Liver (tissue), 9 donors: Measurements from ENCODE around the gene GNG12. TPM values are rescaled to one million over a fixed set of nuclear protein-coding genes. Genes with fewer than 3 reads are reported as not detected.

ENCODE experiments used
- DNase-seq: peaks from one replicate; pipeline ENCODE4 v3.0.0-alpha.2; 2017; ENCODE audit warnings: low spot score
- H3K27ac ChIP-seq, 2 donors: one replicate each; pipeline ENCODE4 v1.7.0; 2013; ENCODE audit warnings: inconsistent platforms in 2 of 2, low read length in 2 of 2, control low read depth in 1 of 2, low read depth in 1 of 2, mild to moderate bottlenecking in 1 of 2
- H3K27me3 ChIP-seq, 4 donors: one replicate each; pipeline versions ENCODE4 v1.6.1 to v1.7.0; 2013; ENCODE audit warnings: low read length in 3 of 4, inconsistent platforms in 1 of 4, mild to moderate bottlenecking in 1 of 4, moderate library complexity in 1 of 4; ENCODE audit not compliant: control insufficient read depth in 4 of 4, insufficient read depth in 4 of 4
- H3K36me3 ChIP-seq, 4 donors: one replicate each; pipeline versions ENCODE4 v1.6.1 to v1.7.0; 2013; ENCODE audit warnings: low read length in 3 of 4, mild to moderate bottlenecking in 3 of 4, low read depth in 1 of 4, moderate library complexity in 1 of 4; ENCODE audit not compliant: control insufficient read depth in 4 of 4, insufficient read depth in 3 of 4
- H3K4me1 ChIP-seq, 4 donors: one replicate each; pipeline versions ENCODE4 v1.6.1 to v1.7.0; 2013; ENCODE audit warnings: low read length in 3 of 4, mild to moderate bottlenecking in 3 of 4, moderate library complexity in 1 of 4; ENCODE audit not compliant: control insufficient read depth in 4 of 4, insufficient read depth in 4 of 4
- H3K4me3 ChIP-seq, 3 donors: one replicate each; pipeline versions ENCODE4 v1.6.1 to v1.7.0; 2013; ENCODE audit warnings: low read length in 3 of 3, control low read depth in 1 of 3, low read depth in 1 of 3, mild to moderate bottlenecking in 1 of 3
- H3K9ac ChIP-seq, 2 donors: one replicate each; pipeline ENCODE4 v1.7.0; 2013; ENCODE audit warnings: low read length in 2 of 2, mild to moderate bottlenecking in 2 of 2, moderate library complexity in 2 of 2, control low read depth in 1 of 2, low read depth in 1 of 2
- H3K9me3 ChIP-seq, 4 donors: one replicate each; pipeline versions ENCODE4 v1.6.1 to v1.7.0; 2013; ENCODE audit warnings: low read length in 3 of 4; ENCODE audit not compliant: control insufficient read depth in 4 of 4
- EGR1 ChIP-seq, 2 donors: IDR thresholded peaks; 2 replicates each; pipeline ENCODE4 v1.6.1; 2016 to 2018; ENCODE audit warnings: antibody characterized with exemption in 2 of 2, low read depth in 2 of 2
- FOXA1 ChIP-seq: IDR thresholded peaks from 2 replicates; pipeline ENCODE4 v1.6.1; 2016; ENCODE audit warnings: antibody characterized with exemption
- FOXA2 ChIP-seq: IDR thresholded peaks from 2 replicates; pipeline ENCODE4 v1.6.1; 2016; ENCODE audit warnings: antibody characterized with exemption
- GABPA ChIP-seq, 2 donors: IDR thresholded peaks in 1 of 2; conservative IDR thresholded peaks in 1 of 2; 2 replicates each; pipeline ENCODE4 v1.6.1; 2016; ENCODE audit warnings: antibody characterized with exemption in 2 of 2, mild to moderate bottlenecking in 1 of 2, moderate library complexity in 1 of 2
- JUND ChIP-seq, 2 donors: IDR thresholded peaks; 2 replicates each; pipeline ENCODE4 v1.6.1; 2016; ENCODE audit warnings: antibody characterized with exemption in 2 of 2
- NR2F2 ChIP-seq: IDR thresholded peaks from 2 replicates; pipeline ENCODE4 v1.6.1; 2016; ENCODE audit warnings: antibody characterized with exemption
- RAD21 ChIP-seq, 2 donors: IDR thresholded peaks; 2 replicates each; pipeline ENCODE4 v1.6.1; 2016; ENCODE audit warnings: antibody characterized with exemption in 2 of 2, mild to moderate bottlenecking in 2 of 2
- RXRA ChIP-seq, 2 donors: IDR thresholded peaks; 2 replicates each; pipeline ENCODE4 v1.6.1; 2017 to 2018; ENCODE audit warnings: antibody characterized with exemption in 2 of 2, mild to moderate bottlenecking in 1 of 2
- TAF1 ChIP-seq: conservative IDR thresholded peaks from 2 replicates; pipeline ENCODE4 v1.6.1; 2016; ENCODE audit warnings: antibody characterized with exemption, mild to moderate bottlenecking
- WGBS: extraction: QIAGEN DNeasy Blood & Tissue Kit; methylation state at CpG from one replicate; pipeline ENCODE4 v1.1.7; 2013; 5-methylcytosine and 5-hydroxymethylcytosine counted together
- polyA plus RNA-seq, 2 donors: library from polyadenylated mRNA; stranded (reverse) in 1 of 2; unstranded in 1 of 2; fragments of 200-250 nt in 1 of 2; fragments of >200 nt in 1 of 2; fragmentation: Nextera tagmentation in 1 of 2; extraction: Ambion mirVana in 1 of 2; gene quantifications; one replicate each; pipeline versions ENCODE4 v1.2.1 to v1.2.3, GENCODE V29; 2013 to 2015
- total RNA-seq, 2 donors: library from RNA; depleted of rRNA; stranded (reverse); fragments of >200 nt; gene quantifications; one replicate each; pipeline ENCODE4 v1.2.3, GENCODE V29; 2014
- TF ChIP-seq, protein P1 (sequence below): IDR thresholded peaks from 2 replicates; pipeline ENCODE4 v1.6.1; 2016; ENCODE audit warnings: antibody characterized with exemption, mild to moderate bottlenecking
- TF ChIP-seq, protein P2 (sequence below): IDR thresholded peaks from 2 replicates; pipeline ENCODE4 v1.6.1; 2016; ENCODE audit warnings: antibody characterized with exemption
- TF ChIP-seq, protein P3 (sequence below): IDR thresholded peaks from 2 replicates; pipeline ENCODE4 v1.6.1; 2016; ENCODE audit warnings: antibody characterized with exemption
- TF ChIP-seq, protein P4 (sequence below): fragments of 150-350 bp; IDR thresholded peaks from 2 replicates; pipeline ENCODE4 v1.5.1; 2017; ENCODE audit warnings: improper control_type of control experiment, low read depth, low read length; ENCODE audit not compliant: missing input control
- donor health status: healthy.
- donor health status: healthy.
- donor health status: healthy.
- donor health status: healthy.
- donor health status: healthy.

GNG12 gene
- total and polyA plus RNA-seq, 4 donors: 15.4 to 26.1 (median 19.7) TPM

DNA sequence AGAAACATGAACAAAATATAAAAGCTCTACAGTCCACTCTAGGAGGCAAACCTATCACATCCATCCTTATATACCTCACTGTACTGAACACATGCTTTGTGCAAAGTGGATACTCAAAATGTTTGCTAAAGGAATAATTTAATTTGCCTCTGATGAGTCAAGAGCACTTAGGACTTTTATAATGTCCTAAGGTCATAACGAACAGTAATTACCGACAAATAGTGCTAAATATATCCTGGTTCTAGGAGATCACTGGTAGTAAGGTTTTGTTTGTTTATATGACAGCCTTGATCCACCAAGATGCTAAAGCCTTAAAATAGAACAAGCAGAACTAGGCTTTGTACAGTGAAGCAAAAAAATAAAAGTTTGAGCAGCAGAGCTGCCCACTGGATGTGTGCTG is 77.6 kb downstream of the GNG12 start:
- Histone ChIP-seq H3K36me3 (no peaks in the 10 kb centered on the region), H3K9ac (no peak overlapping the region), H3K27me3 (no peaks in the 10 kb centered on the region), H3K9me3 (no peaks in the 10 kb centered on the region), H3K27ac (no peak overlapping the region), H3K4me3 (no peak overlapping the region), H3K4me1 (peaks cover 2 to 15% (median 11%) of the 10 kb centered on the region in 4 donors)
- TF ChIP-seq, protein P1, sequence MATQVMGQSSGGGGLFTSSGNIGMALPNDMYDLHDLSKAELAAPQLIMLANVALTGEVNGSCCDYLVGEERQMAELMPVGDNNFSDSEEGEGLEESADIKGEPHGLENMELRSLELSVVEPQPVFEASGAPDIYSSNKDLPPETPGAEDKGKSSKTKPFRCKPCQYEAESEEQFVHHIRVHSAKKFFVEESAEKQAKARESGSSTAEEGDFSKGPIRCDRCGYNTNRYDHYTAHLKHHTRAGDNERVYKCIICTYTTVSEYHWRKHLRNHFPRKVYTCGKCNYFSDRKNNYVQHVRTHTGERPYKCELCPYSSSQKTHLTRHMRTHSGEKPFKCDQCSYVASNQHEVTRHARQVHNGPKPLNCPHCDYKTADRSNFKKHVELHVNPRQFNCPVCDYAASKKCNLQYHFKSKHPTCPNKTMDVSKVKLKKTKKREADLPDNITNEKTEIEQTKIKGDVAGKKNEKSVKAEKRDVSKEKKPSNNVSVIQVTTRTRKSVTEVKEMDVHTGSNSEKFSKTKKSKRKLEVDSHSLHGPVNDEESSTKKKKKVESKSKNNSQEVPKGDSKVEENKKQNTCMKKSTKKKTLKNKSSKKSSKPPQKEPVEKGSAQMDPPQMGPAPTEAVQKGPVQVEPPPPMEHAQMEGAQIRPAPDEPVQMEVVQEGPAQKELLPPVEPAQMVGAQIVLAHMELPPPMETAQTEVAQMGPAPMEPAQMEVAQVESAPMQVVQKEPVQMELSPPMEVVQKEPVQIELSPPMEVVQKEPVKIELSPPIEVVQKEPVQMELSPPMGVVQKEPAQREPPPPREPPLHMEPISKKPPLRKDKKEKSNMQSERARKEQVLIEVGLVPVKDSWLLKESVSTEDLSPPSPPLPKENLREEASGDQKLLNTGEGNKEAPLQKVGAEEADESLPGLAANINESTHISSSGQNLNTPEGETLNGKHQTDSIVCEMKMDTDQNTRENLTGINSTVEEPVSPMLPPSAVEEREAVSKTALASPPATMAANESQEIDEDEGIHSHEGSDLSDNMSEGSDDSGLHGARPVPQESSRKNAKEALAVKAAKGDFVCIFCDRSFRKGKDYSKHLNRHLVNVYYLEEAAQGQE: no peak
- no peak for TF ChIP-seq EGR1 (IDR thresholded peaks at IDR 0.05; ENCODE audit: low read depth in 2 of 2)
- no peak for TF ChIP-seq RXRA (IDR thresholded peaks at IDR 0.05)
- TF ChIP-seq FOXA1: no peak
- TF ChIP-seq GABPA (IDR thresholded peaks at IDR 0.05 in 1 of 2, conservative IDR thresholded peaks at IDR 0.05 in 1 of 2): no peak
- TF ChIP-seq, protein P2, sequence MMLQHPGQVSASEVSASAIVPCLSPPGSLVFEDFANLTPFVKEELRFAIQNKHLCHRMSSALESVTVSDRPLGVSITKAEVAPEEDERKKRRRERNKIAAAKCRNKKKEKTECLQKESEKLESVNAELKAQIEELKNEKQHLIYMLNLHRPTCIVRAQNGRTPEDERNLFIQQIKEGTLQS: no peak
- TF ChIP-seq TAF1: no peak
- 82% methylated on average over 2 of the region's 2 CpGs for WGBS
- no peak for DNase-seq

DNA sequence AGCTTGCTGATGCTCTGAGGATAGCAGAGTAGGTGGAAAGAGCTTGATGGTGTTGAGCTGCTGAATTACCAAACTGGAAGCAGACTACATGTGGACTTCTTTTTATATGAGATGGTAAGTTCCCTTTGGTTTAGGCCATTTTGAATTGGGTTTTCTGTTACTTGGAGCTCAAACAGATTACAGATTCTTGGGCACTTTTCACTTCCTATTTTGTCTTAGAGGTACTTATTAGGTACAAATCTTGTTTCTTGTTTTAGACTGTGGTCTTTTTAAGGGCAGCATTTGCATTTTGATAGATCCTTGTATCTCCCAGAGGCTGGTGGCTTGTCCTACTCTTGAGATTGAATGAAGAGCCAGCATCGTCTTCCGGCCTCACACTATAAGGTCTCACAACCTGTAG is 78.1 kb downstream of the GNG12 start:
- peaks cover 3 to 14% (median 7%) of the 10 kb centered on the region in 4 donors for H3K4me1 ChIP-seq
- 98% methylated on average over 2 of the region's 2 CpGs for WGBS
- no peak overlapping the region for H3K4me3 ChIP-seq
- no peaks in the 10 kb centered on the region for H3K9me3 ChIP-seq
- H3K9ac ChIP-seq: no peak overlapping the region
- no peak overlapping the region for H3K27ac ChIP-seq
- DNase-seq: no peak
- H3K36me3 ChIP-seq: no peaks in the 10 kb centered on the region
- H3K27me3 ChIP-seq: no peaks in the 10 kb centered on the region
- TF ChIP-seq EGR1 (IDR thresholded peaks at IDR 0.05; ENCODE audit: low read depth in 2 of 2) (no peak), FOXA2 (no peak), TAF1 (no peak), JUND (IDR thresholded peaks at IDR 0.05) (no peak)

DNA sequence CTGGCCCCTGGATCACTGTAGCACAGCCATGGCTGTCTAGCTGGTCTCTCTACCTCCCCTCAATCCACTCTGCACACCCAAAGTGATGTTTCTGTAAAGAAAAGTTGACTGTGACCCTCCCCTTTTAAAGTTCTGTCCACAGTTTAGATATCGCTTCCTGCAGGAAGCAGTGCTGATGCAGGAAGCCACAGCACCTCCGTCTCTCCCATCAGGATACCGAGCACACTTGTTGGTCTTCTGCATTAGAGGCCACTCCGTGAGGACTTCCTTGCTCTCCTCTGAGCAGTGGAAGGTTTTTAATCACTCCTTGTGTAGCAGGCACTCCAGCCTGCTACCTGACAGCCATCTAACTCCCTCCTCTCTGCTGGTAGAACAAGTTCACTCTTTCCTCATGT is 78.7 kb downstream of the GNG12 start:
- TF ChIP-seq RAD21 (IDR thresholded peaks at IDR 0.05) (no peak), EGR1 (IDR thresholded peaks at IDR 0.05; ENCODE audit: low read depth in 2 of 2) (no peak), JUND (IDR thresholded peaks at IDR 0.05) (no peak), RXRA (IDR thresholded peaks at IDR 0.05) (no peak), TAF1 (no peak), NR2F2 (no peak)
- TF ChIP-seq, protein P2: no peak
- TF ChIP-seq, protein P3, sequence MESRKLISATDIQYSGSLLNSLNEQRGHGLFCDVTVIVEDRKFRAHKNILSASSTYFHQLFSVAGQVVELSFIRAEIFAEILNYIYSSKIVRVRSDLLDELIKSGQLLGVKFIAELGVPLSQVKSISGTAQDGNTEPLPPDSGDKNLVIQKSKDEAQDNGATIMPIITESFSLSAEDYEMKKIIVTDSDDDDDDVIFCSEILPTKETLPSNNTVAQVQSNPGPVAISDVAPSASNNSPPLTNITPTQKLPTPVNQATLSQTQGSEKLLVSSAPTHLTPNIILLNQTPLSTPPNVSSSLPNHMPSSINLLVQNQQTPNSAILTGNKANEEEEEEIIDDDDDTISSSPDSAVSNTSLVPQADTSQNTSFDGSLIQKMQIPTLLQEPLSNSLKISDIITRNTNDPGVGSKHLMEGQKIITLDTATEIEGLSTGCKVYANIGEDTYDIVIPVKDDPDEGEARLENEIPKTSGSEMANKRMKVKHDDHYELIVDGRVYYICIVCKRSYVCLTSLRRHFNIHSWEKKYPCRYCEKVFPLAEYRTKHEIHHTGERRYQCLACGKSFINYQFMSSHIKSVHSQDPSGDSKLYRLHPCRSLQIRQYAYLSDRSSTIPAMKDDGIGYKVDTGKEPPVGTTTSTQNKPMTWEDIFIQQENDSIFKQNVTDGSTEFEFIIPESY: no peak
- TF ChIP-seq, protein P1: no peak
- TF ChIP-seq, protein P4, sequence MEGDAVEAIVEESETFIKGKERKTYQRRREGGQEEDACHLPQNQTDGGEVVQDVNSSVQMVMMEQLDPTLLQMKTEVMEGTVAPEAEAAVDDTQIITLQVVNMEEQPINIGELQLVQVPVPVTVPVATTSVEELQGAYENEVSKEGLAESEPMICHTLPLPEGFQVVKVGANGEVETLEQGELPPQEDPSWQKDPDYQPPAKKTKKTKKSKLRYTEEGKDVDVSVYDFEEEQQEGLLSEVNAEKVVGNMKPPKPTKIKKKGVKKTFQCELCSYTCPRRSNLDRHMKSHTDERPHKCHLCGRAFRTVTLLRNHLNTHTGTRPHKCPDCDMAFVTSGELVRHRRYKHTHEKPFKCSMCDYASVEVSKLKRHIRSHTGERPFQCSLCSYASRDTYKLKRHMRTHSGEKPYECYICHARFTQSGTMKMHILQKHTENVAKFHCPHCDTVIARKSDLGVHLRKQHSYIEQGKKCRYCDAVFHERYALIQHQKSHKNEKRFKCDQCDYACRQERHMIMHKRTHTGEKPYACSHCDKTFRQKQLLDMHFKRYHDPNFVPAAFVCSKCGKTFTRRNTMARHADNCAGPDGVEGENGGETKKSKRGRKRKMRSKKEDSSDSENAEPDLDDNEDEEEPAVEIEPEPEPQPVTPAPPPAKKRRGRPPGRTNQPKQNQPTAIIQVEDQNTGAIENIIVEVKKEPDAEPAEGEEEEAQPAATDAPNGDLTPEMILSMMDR: no peak
- 82% methylated on average over 4 of the region's 4 CpGs for WGBS

More for the DNA sequence above, 78.7 kb downstream of the GNG12 start:
- H3K27ac ChIP-seq: no peak overlapping the region
- no peaks in the 10 kb centered on the region for H3K36me3 ChIP-seq
- H3K4me1 ChIP-seq: peaks cover 5 to 15% (median 8%) of the 10 kb centered on the region in 4 donors
- no peak overlapping the region for H3K4me3 ChIP-seq
- DNase-seq: no peak
- H3K9me3 ChIP-seq: no peaks in the 10 kb centered on the region
- H3K9ac ChIP-seq: no peak overlapping the region
- H3K27me3 ChIP-seq: no peaks in the 10 kb centered on the region
